ENCODE results near the gene CSMD2. TPM values are rescaled to one million over a fixed set of nuclear protein-coding genes. Genes with fewer than 3 reads are reported as not detected.

CSMD2 gene
- total and polyA plus RNA-seq, 2 of the 4 experiments (the other 2 are of a cell fraction) = under 0.01 to 0.36 TPM

DNA sequence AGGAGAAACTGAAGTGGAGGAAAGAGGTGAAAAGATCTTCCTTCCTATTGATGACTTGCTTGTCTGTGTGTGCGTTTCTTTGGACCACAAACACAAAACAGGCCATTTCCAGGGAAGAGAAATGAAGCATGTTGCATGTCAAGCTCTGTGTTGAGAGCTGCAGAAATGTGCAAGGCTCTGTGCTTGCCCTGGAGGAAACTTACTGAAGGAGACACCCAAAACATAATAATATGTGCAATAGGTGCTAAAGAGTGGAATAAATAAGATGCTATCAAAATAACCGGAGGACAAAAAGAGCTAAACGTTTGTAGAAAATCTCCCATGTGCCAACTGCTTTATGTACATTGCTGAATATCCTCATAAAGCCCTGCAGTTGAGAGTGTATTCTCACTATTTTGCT lies 496.3 kb downstream of the CSMD2 start:
- ATAC-seq (ENCODE audit: low read depth) (no peak), DNase-seq (no peak)
- Histone ChIP-seq H4K5ac (ENCODE audit: low read depth, low read length) (no peak overlapping the region), H4K20me1 (ENCODE audit: insufficient read depth, low read length) (no peaks in the 10 kb centered on the region), H2AK5ac (ENCODE audit: low read depth, low read length) (no peak overlapping the region), H2BK120ac (ENCODE audit: low read depth, low read length) (no peak overlapping the region), H2BK5ac (ENCODE audit: low read depth, low read length, poor library complexity, severe bottlenecking) (no peak overlapping the region), H2BK15ac (ENCODE audit: low read depth, low read length) (no peak overlapping the region), H3K79me1 (ENCODE audit: low read depth in 1 of 2, low read length in 2 of 2) (no peaks in the 10 kb centered on the region), H3K9ac (ENCODE audit: low read depth, low read length) (no peak overlapping the region), H2AFZ (replicated peaks; ENCODE audit: low read length, poor library complexity) (no peak overlapping the region), H3K36me3 (ENCODE audit: control insufficient read depth, insufficient read depth, low read length) (no peaks in the 10 kb centered on the region), H3K9me1 (ENCODE audit: insufficient read depth, low read length) (no peaks in the 10 kb centered on the region), H3K4me1 (ENCODE audit: control insufficient read depth, insufficient read depth, low read length) (no peaks in the 10 kb centered on the region), H3K4ac (ENCODE audit: low read depth, low read length) (no peak overlapping the region), H4K8ac (ENCODE audit: low read depth in 2 of 2, low read length in 2 of 2) (no peak overlapping the region), H3K9me3 (ENCODE audit: control insufficient read depth, insufficient read depth, low read length) (peaks cover 4% of the 10 kb centered on the region; the same call in 1 of the 2 replicates), H2BK20ac (ENCODE audit: low read depth, low read length) (no peak overlapping the region), H3K27me3 (ENCODE audit: control insufficient read depth, insufficient read depth, low read length) (no peaks in the 10 kb centered on the region), H4K91ac (ENCODE audit: insufficient read depth, low read depth, low read length) (no peak overlapping the region), H3K56ac (ENCODE audit: extremely low read depth, insufficient read depth, low read length) (no peak overlapping the region), H2AK9ac (replicated peaks; ENCODE audit: low read depth, low read length, poor library complexity) (no peak overlapping the region), H3K4me3 (ENCODE audit: insufficient read depth, low read depth, low read length) (no peak overlapping the region), H3K27ac (ENCODE audit: insufficient read depth, low read length) (no peak overlapping the region), H3K14ac (replicated peaks; ENCODE audit: low read depth, low read length) (no peak overlapping the region), H3K18ac (ENCODE audit: low read depth, low read length) (no peak overlapping the region), H3K4me2 (ENCODE audit: low read depth, low read length) (no peak overlapping the region), H3K23ac (ENCODE audit: low read depth, low read length) (no peak overlapping the region)
- no CpG with 5 or more reads among the region's 3 CpGs for WGBS, 2 experiments (ENCODE audit: extremely low coverage in 2 of 2, insufficient read length in 1 of 2)
- no TSS peak for BruUV-seq (replicated peaks)
- intact Hi-C loops (cut with micrococcal nuclease) (no loop called here), in situ Hi-C loops (cut with MboI; ENCODE audit: low sequenced_read_pairs) (no loop called here), dilution Hi-C loops (cut with HindIII; ENCODE audit: low sequenced_read_pairs, unreplicated experiment) (no loop called here)
- TF ChIP-seq CEBPB (IDR thresholded peaks at IDR 0.05; ENCODE audit: low read depth, low read length) = no peak
- TF ChIP-seq POLR2A (IDR thresholded peaks at IDR 0.05; ENCODE audit: low read depth, low read length) = no peak
- no peak for TF ChIP-seq NFE2L2 (IDR thresholded peaks at IDR 0.05; ENCODE audit: low read depth, low read length)
- TF ChIP-seq RCOR1 (IDR thresholded peaks at IDR 0.05; ENCODE audit: insufficient replicate concordance, low read length) = no peak
- TF ChIP-seq CHD1 (IDR thresholded peaks at IDR 0.05; ENCODE audit: low read depth, low read length) = no peak
- TF ChIP-seq MAZ (IDR thresholded peaks at IDR 0.05; ENCODE audit: borderline replicate concordance, low read depth, low read length) = no peak
- TF ChIP-seq, protein P1, sequence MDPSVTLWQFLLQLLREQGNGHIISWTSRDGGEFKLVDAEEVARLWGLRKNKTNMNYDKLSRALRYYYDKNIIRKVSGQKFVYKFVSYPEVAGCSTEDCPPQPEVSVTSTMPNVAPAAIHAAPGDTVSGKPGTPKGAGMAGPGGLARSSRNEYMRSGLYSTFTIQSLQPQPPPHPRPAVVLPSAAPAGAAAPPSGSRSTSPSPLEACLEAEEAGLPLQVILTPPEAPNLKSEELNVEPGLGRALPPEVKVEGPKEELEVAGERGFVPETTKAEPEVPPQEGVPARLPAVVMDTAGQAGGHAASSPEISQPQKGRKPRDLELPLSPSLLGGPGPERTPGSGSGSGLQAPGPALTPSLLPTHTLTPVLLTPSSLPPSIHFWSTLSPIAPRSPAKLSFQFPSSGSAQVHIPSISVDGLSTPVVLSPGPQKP (IDR thresholded peaks at IDR 0.05; ENCODE audit: borderline replicate concordance, low read depth, low read length) = no peak
- no peak for TF ChIP-seq MAFK (IDR thresholded peaks at IDR 0.05; ENCODE audit: low read depth, low read length)
- TF ChIP-seq, protein P2, sequence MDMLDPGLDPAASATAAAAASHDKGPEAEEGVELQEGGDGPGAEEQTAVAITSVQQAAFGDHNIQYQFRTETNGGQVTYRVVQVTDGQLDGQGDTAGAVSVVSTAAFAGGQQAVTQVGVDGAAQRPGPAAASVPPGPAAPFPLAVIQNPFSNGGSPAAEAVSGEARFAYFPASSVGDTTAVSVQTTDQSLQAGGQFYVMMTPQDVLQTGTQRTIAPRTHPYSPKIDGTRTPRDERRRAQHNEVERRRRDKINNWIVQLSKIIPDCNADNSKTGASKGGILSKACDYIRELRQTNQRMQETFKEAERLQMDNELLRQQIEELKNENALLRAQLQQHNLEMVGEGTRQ (IDR thresholded peaks at IDR 0.05; ENCODE audit: low read depth, low read length) = no peak
- TF ChIP-seq MXI1 (IDR thresholded peaks at IDR 0.05; ENCODE audit: borderline replicate concordance, low read depth, low read length) = no peak
- CTCF ChIA-PET = no interaction called here
- POLR2A ChIA-PET (ENCODE audit: unreplicated experiment) = no interaction called here
